OCI-LY1 (cell line): ENCODE measurements around the gene ZNF14.

Experiments used
- EZH2 ChIP-seq: fragments of 200-600 bp; sonication (generic), shearing (Covaris generic); IDR thresholded peaks from 2 replicates; pipeline ENCODE4 v1.8.0; 2017; ENCODE audit warnings: borderline replicate concordance, mixed run types, mild to moderate bottlenecking, antibody characterized with exemption, low read length, moderate library complexity, mixed read lengths
- TF ChIP-seq, protein P1 (sequence below): fragments of 200-600 bp; sonication (generic), shearing (Covaris generic); IDR thresholded peaks from 2 replicates; pipeline ENCODE4 v1.5.1; 2017; ENCODE audit warnings: mild to moderate bottlenecking, antibody characterized with exemption, low read length, moderate library complexity, mixed read lengths

DNA sequence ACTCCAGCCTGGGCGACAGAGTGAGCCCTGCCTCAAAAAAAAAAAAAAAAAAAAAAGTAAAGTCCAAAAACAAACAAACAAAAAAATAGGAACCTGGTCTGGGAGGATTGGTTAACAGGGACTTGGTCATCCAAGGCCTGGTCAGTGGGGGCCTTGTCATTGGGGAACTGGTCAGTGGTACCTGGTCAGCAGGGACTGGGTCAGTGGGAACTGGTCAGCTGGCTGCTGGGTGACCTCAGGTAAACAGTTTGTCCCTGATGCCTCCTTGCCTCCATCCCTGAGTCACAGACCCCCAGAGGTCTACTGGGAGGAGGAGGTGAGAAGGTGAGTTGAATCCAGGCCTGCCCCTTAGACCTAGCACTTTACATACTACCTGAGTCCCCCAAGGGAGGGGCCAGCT, 5.7 kb upstream of the ZNF14 start:
- TF ChIP-seq, protein P1, sequence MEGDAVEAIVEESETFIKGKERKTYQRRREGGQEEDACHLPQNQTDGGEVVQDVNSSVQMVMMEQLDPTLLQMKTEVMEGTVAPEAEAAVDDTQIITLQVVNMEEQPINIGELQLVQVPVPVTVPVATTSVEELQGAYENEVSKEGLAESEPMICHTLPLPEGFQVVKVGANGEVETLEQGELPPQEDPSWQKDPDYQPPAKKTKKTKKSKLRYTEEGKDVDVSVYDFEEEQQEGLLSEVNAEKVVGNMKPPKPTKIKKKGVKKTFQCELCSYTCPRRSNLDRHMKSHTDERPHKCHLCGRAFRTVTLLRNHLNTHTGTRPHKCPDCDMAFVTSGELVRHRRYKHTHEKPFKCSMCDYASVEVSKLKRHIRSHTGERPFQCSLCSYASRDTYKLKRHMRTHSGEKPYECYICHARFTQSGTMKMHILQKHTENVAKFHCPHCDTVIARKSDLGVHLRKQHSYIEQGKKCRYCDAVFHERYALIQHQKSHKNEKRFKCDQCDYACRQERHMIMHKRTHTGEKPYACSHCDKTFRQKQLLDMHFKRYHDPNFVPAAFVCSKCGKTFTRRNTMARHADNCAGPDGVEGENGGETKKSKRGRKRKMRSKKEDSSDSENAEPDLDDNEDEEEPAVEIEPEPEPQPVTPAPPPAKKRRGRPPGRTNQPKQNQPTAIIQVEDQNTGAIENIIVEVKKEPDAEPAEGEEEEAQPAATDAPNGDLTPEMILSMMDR, result no peak
- TF ChIP-seq EZH2, result no peak
